HG03108 (cell line): Measurements from ENCODE around the gene TBL3.
"Not testable (repeated sequence)": the region's sequence is repeated elsewhere in the genome, so short reads cannot be mapped to it uniquely, and the experiment has no call there.

Experiments
- ATAC-seq: cut with Tn5 transposase; IDR thresholded peaks from one replicate; pipeline ENCODE4 v1.9.1; 2021; ENCODE audit warnings: moderate library complexity; ENCODE audit not compliant: unreplicated experiment

Gene TBL3

DNA sequence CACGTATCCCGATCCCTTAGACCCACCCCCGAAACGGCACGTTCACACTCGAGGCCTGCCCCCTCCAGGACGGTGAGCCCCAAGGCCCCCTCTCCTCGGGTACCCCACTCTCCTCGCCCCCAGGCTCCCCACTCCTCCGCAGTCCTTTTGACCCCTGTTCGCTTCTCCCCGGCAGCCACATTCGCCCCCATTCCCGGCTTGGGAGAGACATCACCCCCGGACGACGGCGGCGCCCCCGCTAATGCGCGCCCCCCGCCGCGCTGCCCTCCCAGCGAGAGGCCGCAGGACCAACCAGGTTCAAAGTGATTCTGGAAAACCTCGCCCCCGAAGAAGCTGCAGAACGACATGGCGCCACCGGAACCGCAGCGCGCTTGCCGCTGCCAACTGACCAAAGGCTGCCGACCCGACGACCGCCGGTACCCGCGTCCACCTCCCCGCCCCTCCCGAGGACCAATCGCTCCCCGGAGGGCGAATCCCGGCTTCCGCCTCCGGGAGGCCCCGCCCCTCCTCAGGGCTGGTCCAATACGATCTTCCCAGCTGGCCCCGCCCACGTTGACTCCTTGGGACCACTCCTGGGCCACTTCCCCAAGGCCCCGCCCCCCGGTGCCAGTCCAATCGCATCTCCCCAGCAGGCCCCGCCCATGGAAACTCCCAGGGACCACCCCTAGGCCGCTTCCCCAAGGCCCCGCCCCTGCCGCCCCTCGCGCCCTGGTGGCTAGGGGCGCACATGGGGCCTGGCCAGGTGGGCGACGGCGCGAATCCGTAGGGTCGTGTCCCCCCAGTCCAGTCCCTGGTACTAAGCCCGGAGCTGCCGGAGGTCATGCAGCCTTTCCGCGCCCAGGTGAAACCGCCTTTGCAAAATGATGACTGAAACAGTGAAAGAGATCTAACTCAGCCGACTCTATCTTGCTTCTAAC, 28.8 kb upstream of the TBL3 start, which contains the start of gene MSRB1:
Gene MSRB1 (minus strand): TSS at position 390 of the 917 bp plus-strand sequence. CDS start 43 bp downstream, at position 347.
- peak; percentile 96 for ATAC-seq

DNA sequence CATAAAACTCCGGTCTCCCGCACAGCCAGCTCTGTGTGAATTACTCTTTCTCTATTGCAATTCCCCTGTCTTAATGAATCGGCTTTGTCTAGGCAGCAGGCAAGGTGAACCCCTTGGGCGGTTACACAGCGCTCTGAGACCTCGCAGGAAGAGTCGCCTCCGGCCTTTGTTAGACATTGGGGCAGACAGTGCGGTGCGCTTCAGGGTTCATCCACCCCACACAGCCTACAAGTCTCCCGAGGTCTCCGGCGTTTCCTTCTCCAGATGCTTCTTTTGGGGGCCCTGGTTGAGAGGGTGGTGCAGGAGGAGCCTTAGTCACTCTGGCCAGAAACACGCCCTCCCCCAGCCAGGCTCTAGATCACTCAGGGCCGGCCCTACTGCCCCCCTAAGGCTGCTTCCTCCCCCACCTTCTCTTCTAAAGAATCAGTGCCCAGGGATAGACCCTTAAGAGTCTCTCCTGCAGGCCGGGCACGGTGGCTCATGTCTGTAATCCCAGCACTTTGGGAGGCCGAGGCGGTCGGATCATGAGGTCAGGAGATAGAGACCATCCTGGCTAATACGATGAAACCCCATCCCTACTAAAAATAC, 27.1 kb upstream of the TBL3 start:
- no peak for ATAC-seq

DNA sequence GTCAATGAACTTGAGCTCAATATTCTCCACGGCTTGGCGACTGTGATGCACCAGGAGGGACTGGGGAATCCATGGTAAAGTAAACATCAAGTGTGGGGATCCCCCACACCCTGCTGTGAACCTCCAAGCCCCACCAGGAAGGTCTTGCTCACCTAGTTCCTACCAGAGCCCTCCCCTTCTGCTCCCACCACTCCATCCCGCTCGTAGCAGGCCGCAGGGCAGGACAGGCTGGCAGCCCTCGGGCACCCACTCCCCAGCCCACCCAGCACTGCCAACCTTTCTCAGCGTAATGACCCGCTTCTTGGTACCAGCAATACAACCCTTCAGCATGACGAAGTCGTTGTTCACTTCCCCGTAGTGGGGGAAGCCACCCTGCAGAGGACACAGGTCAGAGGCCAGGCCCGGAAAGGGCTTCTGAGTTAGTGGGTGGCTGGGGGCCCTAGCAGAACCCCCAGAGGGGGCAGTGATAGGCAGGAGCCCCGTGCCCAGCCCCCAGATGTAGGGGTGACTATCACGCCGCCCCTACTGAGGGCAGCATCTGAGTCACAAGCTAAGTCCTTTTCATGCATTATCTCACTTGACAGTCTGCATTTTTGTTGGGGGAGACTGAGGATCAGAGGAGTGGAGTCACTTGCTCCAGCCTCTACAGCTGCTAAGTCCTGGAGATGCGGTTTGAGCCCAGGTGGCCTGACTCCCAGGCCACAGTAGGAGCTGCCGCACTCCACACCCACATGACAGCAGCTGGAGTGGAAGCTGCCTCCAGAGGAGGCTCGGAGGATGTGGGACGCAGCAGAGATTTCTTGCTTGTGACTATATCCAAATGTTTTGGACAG, 26.1 kb upstream of the TBL3 start:
- no peak for ATAC-seq

- ATAC-seq = no peak
Observed at GRCh38 chr16:1946495-1947368, 25.1 kb upstream of the TBL3 start.

GRCh38 chr16:1947369-1947670, 24.5 kb upstream of the TBL3 start:
- ATAC-seq = no peak

GRCh38 chr16:1949507-1949906, 22.3 kb upstream of the TBL3 start:
- ATAC-seq = no peak

GRCh38 chr16:1950047-1950446, 21.8 kb upstream of the TBL3 start:
- ATAC-seq = no peak

GRCh38 chr16:1950559-1950958, 21.3 kb upstream of the TBL3 start:
- ATAC-seq = no peak

GRCh38 chr16:1953734-1954133, 18.1 kb upstream of the TBL3 start:
- ATAC-seq = no peak

GRCh38 chr16:1957434-1958142, 14.3 kb upstream of the TBL3 start:
- not testable (repeated sequence) for ATAC-seq

GRCh38 chr16:1958143-1958491, 13.7 kb upstream of the TBL3 start:
- ATAC-seq = not testable (repeated sequence)

GRCh38 chr16:1958715-1959268, 13.1 kb upstream of the TBL3 start:
- no peak for ATAC-seq

DNA sequence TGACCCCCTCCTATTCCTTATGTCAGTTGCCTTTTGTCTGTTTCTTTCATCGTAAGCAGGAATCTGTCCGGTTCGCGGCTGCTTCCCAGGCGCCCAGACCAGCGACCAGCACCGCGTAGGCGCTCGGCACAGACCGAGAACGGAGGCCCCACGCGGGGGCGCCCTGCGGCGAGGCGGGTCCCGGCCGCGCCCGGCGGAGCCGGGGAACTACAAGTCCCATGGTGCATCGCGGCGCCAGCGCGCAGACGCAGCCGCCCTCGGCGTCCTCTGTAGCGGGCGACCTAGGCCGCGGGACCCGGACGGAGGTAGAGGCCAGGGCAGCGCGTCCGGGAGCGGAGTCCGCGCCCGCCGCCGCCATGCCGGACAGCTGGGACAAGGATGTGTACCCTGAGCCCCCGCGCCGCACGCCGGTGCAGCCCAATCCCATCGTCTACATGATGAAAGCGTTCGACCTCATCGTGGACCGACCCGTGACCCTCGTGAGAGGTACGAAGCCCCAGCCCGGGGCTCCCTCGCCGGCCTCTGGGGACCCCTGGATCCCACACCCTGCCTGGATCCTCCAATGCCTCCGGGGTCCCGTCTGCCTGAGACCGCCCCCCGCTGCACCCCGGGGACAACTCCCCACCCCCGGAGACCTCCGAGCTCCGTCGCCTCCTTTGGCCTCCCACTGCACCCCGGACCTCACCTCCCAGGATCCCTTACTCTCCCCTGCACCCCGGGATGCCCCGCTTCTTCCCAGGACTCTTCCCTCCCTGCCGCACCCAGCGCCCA, 12.4 kb upstream of the TBL3 start, which contains the start of gene NDUFB10:
Gene NDUFB10 (plus strand): TSS at position 270 of the 771 bp plus-strand sequence. CDS start 87 bp downstream, at position 357.
- ATAC-seq = peak; percentile 81

DNA sequence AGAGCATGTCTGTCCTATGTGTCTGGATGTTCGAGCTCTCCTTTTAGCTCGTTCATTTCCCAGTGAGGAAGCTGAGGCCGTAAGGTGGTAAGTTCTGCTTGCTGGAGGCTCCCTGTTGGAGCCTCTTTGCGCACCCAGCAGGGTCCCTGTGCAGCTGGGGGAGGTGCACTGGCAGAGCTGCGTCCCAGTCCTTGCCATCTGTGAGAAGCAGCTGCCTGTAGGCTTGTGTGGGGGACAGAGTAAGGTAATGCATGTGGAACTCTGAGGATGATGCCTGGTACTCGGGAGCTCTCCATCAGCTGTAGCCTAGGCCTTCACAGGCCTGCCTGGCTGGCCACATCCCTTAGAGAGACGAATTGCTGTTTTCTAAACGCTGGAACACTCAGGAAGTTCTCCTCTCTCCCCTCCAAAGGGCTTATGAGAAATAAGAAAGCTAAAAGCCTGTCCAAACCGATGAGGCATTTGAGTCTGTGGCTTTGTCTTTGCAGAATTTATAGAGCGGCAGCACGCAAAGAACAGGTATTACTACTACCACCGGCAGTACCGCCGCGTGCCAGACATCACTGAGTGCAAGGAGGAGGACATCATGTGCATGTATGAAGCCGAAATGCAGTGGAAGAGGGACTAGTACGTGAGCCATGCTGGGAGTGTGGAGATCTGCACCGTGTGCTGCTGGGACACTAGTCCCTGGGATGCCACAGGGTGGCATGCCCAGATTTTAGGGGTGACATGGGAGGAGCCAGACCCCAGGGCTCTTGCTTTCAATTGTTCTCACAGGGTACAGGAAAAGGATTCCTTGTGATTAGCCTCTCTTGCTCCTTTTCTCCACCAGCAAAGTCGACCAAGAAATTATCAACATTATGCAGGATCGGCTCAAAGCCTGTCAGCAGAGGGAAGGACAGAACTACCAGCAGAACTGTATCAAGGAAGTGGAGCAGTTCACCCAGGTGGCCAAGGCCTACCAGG, 10.9 kb upstream of the TBL3 start:
- no peak for ATAC-seq

GRCh38 chr16:1961651-1962067, 10.2 kb upstream of the TBL3 start:
- no peak for ATAC-seq

DNA sequence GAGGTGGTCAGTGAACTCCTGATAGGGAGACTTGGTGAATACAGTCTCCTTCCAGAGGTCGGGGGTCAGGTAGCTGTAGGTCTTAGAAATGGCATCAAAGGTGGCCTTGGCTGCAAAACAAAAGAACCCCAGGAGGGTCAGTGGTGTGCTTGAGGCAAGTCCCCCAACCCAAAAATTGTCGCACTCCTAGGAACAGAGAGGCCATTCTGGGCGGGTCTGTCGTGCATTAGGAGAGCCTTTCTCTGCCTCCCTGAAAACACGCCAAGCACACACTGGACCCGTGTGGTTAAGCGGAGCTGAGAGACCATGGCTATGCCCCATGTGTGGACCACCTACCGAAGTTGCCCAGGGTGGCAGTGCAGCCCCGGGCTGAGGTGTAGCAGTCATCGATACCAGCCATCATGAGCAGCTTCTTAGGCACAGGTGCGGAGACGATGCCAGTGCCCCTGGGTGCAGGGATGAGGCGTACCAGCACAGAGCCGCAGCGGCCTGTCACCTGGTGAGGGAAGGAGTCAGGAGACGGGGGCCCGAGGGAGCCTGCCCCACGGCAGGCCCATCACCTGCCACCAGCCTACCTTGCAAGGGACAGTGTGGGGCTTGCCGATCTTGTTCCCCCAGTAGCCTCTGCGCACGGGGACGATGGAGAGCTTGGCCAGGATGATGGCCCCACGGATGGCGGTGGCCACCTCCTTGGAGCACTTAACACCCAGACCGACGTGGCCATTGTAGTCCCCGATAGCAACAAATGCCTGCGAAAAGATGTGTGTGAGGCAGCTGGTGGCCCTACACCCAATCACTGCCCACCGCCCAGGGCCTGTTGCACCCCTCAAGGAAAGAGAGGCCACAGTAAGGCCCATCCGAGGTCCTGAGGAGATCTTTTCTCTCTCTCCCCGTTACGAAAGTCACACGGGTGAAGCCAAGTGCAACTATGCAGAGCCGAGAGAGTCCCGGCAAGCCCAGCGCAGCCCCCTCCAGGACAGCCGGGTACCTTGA, 9.4 kb upstream of the TBL3 start:
- ATAC-seq = not testable (repeated sequence)
